ENCODE measurements around the gene EMX2.
"Not testable (repeated sequence)": the region's sequence is repeated elsewhere in the genome, so short reads cannot be mapped to it uniquely, and the experiment has no call there.

EMX2 gene

GRCh38 chr10:117555017-117555416 lies 12.5 kb downstream of the EMX2 start:
- no peak for DNase-seq (ENCODE audit: low read depth in 1 of 2, low spot score in 1 of 2)

- no peak for DNase-seq (ENCODE audit: low read depth in 1 of 2, low spot score in 1 of 2)
Observed at GRCh38 chr10:117555863-117556262, 13.3 kb downstream of the EMX2 start.

- no peak for DNase-seq (ENCODE audit: low read depth in 1 of 2, low spot score in 1 of 2)
Observed at GRCh38 chr10:117556356-117556755, 13.8 kb downstream of the EMX2 start.

DNA sequence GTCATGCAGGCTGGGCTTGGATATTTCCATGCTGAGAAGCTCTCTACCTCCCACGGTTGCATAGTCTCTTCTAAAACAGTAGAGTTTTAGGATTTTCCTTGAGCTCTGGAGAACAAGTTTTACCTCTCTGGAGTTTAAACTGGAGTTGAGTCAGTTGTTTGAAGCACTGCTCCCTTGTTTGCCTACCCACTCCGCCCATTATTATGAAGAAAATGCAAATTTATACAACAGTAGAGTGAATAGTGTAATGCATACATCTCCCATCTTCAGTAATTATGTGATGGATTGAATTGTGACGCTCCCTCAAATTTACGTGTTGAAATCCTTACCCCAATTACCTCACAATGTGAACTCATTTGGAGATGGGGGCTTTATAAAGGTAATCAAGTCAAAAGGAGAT lies 17.2 kb downstream of the EMX2 start:
- DNase-seq (ENCODE audit: low read depth in 1 of 2, low spot score in 1 of 2): no peak

DNA sequence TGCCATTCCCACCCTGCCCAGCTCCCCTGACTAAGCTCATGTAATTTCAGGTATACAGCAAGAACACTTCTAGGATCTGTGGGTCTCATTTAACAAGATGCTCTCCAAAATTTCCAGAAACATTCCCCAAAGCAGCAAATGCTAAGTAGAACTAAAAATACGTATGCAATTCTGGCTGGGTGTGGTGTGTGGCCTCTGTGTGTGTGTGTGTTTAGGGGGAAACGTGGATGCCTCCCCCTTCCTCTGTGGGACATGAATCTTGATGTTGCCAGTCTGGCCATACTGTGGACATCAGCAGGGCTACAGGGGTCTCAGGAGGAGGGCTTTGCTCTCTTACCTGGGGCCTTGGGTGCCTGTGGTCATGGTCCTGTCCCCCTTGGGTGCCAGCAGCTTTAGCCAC lies 18.4 kb downstream of the EMX2 start:
- DNase-seq (ENCODE audit: low read depth in 1 of 2, low spot score in 1 of 2): no peak

DNA sequence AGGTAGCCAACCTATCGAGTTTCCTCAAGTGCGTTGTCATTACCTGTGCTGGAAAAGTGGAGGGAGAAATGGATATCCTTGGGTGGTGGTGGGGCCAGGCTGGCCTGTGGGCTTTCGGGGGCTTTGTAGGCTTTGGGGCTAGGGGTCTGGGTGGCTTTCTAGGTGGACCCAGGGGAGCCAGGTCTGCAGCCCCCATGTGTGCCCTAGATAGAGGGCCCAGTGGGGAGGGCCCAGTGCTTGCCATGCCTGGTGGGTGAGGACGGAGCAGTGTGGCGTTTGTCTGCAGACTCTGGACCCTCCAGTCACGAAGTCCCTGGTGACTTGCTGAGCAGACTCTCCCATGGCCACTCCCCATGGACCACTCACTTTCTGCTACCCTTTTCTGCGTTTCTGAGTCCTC lies 19.7 kb downstream of the EMX2 start:
- no peak for DNase-seq (ENCODE audit: low read depth in 1 of 2, low spot score in 1 of 2)

GRCh38 chr10:117562896-117563737 lies 20.6 kb downstream of the EMX2 start:
- DNase-seq (ENCODE audit: low read depth in 1 of 2, low spot score in 1 of 2): no peak

GRCh38 chr10:117563780-117564179 lies 21.2 kb downstream of the EMX2 start:
- DNase-seq (ENCODE audit: low read depth in 1 of 2, low spot score in 1 of 2): no peak

DNA sequence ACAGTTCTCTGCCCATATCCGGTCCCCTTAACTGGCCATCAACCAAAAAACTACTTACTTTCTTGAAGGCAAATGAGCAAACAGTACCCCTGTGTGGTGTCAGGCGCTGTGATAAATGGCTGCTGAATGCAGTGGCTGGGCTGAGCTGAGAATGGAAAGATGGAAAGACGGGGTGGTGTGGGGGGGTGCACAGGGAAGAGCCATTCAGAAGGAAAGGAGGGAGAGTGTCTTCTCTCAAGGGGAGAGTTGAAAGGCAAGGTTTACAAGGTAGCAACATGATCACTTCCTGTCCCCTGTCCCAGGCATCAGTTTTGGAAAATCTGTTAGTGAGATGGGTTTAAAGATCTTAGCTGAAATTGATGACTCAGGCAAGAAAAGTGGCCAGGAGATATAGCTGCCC lies 22.5 kb downstream of the EMX2 start:
- no peak for DNase-seq (ENCODE audit: low read depth in 1 of 2, low spot score in 1 of 2)

GRCh38 chr10:117568334-117568733 lies 25.8 kb downstream of the EMX2 start:
- no peak for DNase-seq (ENCODE audit: low read depth in 1 of 2, low spot score in 1 of 2)

GRCh38 chr10:117569610-117570390 lies 27.3 kb downstream of the EMX2 start:
- DNase-seq (ENCODE audit: low read depth in 1 of 2, low spot score in 1 of 2): no peak

- DNase-seq (ENCODE audit: low read depth in 1 of 2, low spot score in 1 of 2): no peak
Observed at GRCh38 chr10:117570880-117571279, 28.3 kb downstream of the EMX2 start.

DNA sequence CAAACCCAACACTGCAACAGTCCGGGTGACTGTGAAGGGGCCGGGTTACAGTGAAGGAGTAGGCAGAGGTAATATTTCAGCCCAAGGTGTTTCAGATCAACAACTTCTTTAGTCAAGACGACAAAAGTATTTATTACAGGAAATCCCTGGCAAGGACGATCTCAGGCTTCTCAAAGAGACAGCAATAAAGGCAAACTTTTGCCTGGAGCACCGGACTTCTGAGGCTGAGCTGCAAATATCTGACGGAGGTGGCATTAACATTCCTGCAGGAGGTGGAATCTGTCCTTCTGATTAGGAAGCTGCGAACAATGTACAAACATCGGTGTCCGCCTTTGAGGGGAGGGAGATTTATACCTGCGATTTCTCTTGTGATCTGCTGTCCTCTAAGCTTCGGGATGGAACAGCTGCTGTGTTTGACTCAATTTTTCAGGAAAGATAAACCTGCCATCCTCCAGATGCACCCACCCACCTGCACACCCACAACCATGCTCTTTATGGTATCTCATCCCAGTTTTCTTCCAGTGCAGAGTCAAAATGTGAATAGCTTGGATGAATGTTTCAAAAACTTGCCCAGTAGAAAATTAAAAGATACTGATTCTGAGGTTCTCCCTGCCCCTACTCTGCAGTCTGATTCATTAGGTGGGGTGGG lies 32.1 kb downstream of the EMX2 start:
- DNase-seq (ENCODE audit: low read depth in 1 of 2, low spot score in 1 of 2): no peak

DNA sequence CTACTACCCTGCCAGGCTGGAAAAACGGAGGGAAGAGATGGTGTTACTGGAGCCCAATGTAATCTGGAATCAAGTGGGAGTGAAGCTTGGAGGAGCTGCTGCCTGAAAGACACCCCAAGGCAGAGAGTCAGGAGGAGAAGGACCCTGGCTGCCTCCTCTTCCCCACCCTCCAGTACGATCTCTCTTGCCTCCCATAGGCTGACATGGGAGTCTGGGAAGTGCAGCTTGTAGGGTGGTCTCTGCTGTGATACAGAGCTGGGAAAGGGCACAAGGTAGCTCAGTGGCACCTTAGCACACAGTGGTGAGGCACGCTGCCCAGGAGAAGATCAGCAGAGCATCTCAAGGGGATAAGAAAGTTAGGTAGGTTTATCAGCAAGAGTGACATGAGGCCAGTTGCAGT lies 35.9 kb downstream of the EMX2 start:
- DNase-seq (ENCODE audit: low read depth in 1 of 2, low spot score in 1 of 2): no peak

DNA sequence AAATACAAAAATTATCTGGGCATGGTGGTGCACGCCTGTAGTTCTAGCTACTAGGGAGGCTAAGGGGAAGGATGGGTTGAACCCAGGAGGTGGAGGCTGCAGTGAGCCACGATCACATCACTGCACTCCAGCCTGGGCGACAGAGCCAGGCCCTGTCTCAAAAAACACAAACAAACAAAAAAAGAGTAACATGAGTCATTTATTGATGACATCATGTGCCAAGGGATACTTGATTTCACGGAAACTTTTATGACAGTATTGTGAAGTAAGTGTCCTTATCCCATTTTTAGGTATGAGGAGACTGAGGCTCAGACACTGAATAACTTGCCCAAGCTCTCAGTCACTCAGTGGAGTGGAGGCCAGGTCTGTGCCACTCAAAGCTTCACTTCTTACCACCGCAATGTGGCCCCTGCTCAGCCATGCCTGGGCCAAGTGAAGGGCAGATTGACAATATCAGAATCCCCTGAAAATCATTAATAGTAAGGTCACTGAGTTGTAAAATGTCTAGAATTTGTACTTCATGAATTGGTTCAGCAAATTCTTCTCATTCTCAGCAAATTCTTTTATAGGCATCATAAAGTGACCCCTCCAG lies 36.5 kb downstream of the EMX2 start:
- no peak for DNase-seq (ENCODE audit: low read depth in 1 of 2, low spot score in 1 of 2)

DNA sequence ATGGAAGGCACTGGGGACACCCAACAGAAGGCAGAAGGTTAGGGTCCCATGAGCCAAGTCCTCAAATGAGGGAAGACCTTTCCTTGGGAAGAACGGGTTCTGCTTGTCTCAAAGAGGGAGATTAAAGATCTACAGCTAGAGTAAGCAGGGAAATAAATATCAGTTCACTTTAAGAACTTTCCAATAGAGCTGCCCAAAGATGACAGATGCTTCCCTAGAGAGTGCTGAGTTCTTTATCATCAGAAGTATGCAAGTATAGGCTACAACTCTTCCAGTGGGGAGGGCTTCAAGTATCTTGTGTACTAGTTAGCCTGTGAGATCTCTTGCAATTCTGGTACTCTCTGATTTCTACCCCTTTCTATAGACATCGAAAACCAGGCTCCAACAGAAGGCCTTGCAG lies 39.4 kb downstream of the EMX2 start:
- no peak for DNase-seq (ENCODE audit: low read depth in 1 of 2, low spot score in 1 of 2)

- DNase-seq (ENCODE audit: low read depth in 1 of 2, low spot score in 1 of 2): not testable (repeated sequence)
Observed at GRCh38 chr10:117584831-117585230, 42.3 kb downstream of the EMX2 start.

GRCh38 chr10:117587036-117587435 lies 44.5 kb downstream of the EMX2 start:
- DNase-seq (ENCODE audit: low read depth in 1 of 2, low spot score in 1 of 2): no peak

DNA sequence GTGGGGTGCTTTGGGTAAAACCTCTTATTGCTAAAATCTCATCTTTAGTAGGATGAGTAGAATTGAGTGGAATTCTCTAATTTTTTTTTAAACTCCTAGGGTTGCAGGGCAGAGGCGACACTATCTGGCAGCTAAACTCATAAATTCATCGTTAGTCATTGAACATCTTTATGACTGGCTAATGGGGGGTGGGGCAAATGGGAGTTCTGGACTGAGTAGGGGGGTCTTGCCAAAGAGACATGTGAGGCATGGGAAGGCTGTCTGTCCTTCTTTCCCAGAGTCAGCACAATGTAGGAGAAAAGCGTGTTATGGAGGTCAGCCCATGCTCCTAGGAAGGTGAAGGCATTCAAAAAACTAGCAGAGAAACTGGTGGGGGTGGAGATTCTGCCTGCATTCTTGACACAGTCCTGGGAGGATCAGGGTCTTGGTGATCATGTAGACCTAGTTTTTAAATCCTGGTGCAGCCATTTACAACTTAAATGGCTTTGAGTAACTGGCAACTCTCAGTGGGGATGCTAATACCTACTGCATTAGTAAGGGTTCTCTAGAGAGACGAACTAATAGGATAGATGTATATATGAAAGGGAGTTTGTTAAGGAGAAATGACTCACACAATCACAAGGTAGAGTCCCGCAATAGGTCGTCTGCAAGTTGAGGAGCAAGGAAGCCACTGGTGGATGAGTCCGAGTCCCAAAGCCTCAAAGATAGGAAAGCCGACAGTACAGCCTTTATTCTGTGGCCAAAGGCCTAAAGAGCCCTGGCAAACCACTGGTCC lies 47.7 kb downstream of the EMX2 start:
- DNase-seq (ENCODE audit: low read depth in 1 of 2, low spot score in 1 of 2): no peak

DNA sequence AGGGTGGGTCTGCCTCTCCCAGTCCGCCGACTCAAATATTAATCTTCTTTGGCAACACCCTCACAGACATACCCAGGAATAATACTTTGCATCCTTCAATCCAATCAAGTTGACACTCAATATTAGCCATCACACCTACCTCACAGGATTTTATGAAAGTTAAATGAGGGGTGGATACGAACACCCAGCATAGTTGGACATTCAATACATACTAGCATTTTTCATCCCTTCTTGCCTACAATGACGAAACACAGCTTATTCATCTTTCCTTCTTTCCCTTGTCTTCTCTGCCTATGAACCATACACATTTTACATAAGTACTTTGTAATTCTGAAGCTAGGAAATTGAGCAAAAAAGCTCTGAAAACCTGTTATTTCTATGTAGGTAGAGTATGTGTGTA lies 48.5 kb downstream of the EMX2 start:
- DNase-seq (ENCODE audit: low read depth in 1 of 2, low spot score in 1 of 2): no peak

- DNase-seq (ENCODE audit: low read depth in 1 of 2, low spot score in 1 of 2): no peak
Observed at GRCh38 chr10:117594722-117595121, 52.2 kb downstream of the EMX2 start.
